Right ventricle myocardium superior (tissue), 1 donor: ENCODE results near the gene FAM9C. TPM values are rescaled to one million over a fixed set of nuclear protein-coding genes. Genes with fewer than 3 reads are reported as not detected.

Experiments
- ATAC-seq: fragments of 200-7000 bp; cut with Tn5 transposase; one replicate; pipeline ENCODE4 v1.9.1; 2020; ENCODE audit warnings: mild to moderate bottlenecking; ENCODE audit not compliant: poor library complexity
- DNase-seq: peaks from one replicate; pipeline ENCODE4 v3.0.0-alpha.2; 2020
- intact Hi-C: fragments of 100-400 bp; cut with DNase I; formaldehyde crosslinking; loops from one replicate; pipeline ENCODE4 v1.11.2; 2022
- total RNA-seq: library from RNA; stranded (reverse); fragmentation: NEBNext Ultra II Directional; extraction: Animal tissue kit (Norgen Biotek cat#: 25700); gene quantifications from one replicate; pipeline ENCODE4 v1.2.1, GENCODE V29; 2021
- donor health status: DM: no; HTN: yes; CAD: no; lungs with severe emphysema.

The FAM9C gene
- total RNA-seq, 1 donor from 2014 or later: 0.35 TPM

GRCh38 chrX:13014111-13015096 lies 30.0 kb downstream of the FAM9C start:
- intact Hi-C loops: no loop called here
- ATAC-seq (no peak), DNase-seq (no peak)

- DNase-seq: no peak
- peak; percentile 76 for ATAC-seq
- intact Hi-C loops: no loop called here
Observed at GRCh38 chrX:13013363-13014110, 30.9 kb downstream of the FAM9C start.

GRCh38 chrX:13010546-13010945 lies 33.9 kb downstream of the FAM9C start:
- no peak for DNase-seq
- intact Hi-C loops: no loop called here

GRCh38 chrX:13009844-13010243 lies 34.6 kb downstream of the FAM9C start:
- ATAC-seq: no peak
- intact Hi-C loops: no loop called here
- DNase-seq: no peak

More at GRCh38 chrX:13010546-13010945, 33.9 kb downstream of the FAM9C start:
- no peak for ATAC-seq

GRCh38 chrX:13009273-13009672 lies 35.1 kb downstream of the FAM9C start:
- ATAC-seq: no peak
- DNase-seq: no peak
- intact Hi-C loops: no loop called here

DNA sequence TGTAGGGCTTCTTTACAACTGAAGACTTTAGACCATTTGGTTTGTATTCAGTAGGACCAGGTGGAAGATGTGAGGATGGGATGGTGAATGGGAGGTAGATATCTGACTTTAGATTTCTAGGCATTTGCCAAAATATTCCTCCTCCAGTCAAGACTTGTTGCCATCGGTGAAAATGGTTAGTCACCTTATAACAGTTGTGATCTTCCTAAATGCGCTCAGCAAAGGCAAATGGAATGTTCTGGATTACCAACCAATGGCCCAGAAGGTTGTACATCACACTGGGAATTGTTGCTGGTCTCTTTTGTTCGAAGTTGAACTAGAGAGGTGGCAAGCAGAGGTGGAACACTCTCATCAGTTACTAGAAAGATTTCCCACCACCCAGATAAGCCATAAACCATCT lies 35.6 kb downstream of the FAM9C start:
- DNase-seq: no peak
- ATAC-seq: no peak
- intact Hi-C loops: no loop called here

DNA sequence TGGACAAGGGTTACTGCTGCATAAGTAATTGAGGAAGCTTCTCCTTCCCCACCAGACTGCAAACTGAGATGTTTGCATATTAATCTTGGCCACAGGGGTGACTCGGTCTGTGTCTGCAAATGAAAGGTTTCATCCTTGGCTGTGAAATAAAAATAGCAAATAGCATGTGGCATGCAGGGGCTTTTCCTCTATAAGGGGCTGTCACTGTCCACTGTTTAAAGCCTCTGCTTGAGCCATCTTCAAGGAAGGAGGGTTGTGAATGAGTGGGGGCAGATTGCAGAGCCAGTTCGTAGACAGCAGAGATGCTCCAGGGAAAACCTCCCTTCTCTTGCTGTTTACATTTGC lies 36.3 kb downstream of the FAM9C start:
- intact Hi-C loops: no loop called here
- DNase-seq (no peak), ATAC-seq (no peak)

DNA sequence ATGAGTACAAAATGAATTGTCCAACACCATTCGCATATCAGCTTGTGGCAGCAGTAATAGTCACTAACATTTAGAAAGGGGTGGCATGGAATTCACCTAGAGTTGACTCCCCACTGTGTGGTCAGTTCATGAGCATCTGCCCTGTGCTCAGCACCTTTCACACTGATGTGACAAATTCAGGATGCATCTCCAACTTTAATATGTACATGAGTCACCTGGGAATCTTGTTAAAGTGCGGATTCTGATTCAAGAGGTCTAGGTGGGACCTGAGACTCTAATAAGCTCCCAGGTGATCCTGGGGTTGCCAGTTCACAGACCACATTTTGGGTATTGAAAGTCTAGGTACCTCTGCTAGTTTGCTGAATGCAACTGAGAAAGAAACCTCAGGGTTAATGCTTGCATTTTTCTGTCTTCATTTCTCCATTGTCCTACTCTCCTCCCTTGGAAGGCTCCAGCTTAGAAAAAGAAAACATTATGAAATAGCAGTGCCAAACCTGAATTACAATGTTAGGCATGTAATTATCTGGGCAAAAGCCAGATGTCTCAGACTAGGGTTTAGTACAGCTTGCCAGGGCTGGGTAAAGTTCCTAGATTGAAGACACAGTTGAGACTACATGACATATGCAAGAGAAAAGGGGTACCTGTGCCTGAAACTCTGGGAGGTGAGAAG lies 36.8 kb downstream of the FAM9C start:
- intact Hi-C loops: no loop called here
- DNase-seq (no peak), ATAC-seq (peak; percentile 49)

GRCh38 chrX:13005661-13006473 lies 38.6 kb downstream of the FAM9C start:
- intact Hi-C loops: no loop called here
- DNase-seq (no peak), ATAC-seq (no peak)

- intact Hi-C loops: no loop called here
- ATAC-seq: no peak
- DNase-seq: no peak
Observed at GRCh38 chrX:13001961-13002671, 42.3 kb downstream of the FAM9C start.

GRCh38 chrX:13001097-13001496 lies 43.3 kb downstream of the FAM9C start:
- DNase-seq (no peak), ATAC-seq (no peak)

GRCh38 chrX:13000301-13000811 lies 44.1 kb downstream of the FAM9C start:
- intact Hi-C loops: no loop called here
- ATAC-seq: no peak
- DNase-seq: no peak

More at GRCh38 chrX:13001097-13001496, 43.3 kb downstream of the FAM9C start:
- intact Hi-C loops: no loop called here

DNA sequence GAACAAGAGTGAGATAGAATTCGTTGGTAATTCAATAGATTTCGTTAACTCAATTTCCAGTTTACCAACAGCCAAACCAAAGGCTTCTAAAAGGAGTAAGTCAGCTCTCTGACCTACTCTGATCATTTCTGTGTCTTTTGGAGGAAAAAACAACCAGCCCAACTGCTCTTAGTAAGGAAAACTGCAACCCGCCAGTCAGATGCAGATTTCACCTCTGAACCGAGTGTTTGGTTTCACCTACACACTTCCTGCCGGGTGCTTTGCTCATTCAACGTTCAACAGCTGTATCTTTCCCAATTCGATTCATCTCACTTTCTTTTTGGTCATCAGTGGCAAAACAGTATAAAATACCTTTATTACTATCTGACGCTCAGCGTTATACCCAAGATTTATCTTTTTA lies 45.0 kb downstream of the FAM9C start:
- ATAC-seq (no peak), DNase-seq (no peak)
- intact Hi-C loops: no loop called here

DNA sequence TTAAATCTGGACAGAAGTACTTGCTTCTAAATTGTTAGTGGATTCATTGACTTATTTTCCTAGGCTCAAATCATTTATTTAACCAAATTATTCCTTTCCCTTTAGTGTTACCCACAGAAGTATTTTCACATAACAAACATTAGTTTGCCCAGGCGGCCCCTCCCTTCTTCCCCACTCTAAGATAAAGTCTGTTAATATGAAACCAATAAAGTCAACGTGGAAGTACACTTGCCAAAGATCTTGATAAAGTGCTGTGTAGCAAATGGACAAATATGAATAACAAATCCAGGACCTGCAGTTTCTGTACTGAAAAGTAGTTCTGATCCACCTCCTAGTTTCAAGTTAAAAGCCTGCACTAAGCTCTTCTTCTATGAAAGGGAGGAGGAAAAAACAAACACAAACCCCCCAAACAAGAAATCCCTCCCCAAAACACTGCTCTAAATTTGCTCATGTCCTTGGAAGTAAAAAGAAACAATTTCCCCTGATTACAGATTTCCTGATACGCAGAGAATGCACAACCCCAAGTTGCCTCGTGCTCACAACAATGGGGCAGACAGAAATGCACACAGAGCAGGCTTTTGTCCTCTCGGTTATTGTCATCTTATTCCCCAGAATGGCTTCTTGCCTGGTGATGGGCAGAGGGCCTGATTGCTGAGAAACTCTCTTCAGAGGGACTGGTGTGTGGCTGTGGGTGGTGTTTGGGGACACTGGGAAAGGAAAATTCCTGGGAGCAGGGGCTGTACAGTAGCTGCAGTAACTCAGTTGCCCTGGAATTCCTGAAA lies 46.3 kb downstream of the FAM9C start:
- DNase-seq (no peak), ATAC-seq (no peak)
- intact Hi-C loops: no loop called here

DNA sequence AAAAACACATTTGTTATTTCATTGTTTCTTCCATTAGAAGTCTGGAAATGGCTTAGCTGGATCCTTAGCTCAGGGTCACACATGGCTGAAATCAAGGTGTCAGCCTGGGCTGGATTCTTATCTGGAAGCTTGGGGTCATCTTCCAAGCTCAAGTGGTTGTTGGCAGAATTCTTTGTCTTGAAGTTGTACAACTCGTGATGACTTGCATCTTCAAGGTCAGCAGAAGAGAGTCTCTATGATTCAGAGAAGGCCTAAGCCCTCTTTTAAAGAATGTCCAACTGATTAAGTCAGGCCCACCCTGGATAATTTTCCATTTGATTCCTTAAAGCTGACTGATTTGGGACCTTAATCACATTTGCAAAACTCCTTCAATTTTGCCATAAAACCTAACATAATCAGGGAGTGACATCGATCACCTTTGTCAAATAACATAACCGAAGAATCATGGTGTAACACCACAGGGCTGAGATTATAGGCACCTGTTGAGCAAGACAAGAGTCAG lies 47.4 kb downstream of the FAM9C start:
- ATAC-seq: no peak
- intact Hi-C loops: no loop called here
- no peak for DNase-seq

DNA sequence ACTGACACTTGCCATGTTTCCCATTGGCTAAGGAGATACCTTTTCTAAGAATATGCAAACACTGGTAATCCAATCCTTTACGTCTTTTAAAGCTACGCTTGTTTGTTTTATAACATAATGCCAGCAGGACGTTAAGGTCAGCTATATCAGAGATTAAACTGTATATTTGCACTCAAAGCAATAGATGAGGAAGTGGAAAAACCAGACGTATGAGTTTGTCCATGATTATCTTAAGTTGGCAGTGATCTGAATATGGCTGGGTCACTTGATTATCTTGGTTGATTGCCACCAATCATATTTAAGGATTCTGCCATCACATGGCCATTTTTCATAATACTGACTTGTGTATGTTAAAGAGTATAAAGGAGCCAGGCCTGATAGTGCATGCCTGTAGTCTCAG lies 50.1 kb downstream of the FAM9C start:
- no peak for DNase-seq
- intact Hi-C loops: no loop called here
- no peak for ATAC-seq

DNA sequence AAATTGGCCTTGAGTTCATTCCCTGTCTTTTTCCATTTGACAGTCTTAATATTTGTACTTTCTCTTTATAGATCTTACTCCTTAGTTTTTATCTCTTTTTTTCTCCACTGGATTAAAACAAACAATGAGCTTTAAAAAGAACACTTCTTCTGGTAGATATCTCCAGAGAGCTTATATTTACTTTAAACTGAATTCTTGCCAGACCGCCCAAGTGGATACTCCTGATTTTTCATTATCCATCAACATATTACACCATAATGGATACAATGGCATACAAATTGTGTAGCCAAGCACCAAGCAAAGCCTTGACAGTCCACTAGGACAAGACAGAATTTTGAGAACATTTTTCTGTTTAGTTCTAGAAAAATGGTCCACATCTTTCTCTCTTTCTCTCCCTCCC lies 50.6 kb downstream of the FAM9C start:
- DNase-seq: no peak
- ATAC-seq: no peak
- intact Hi-C loops: no loop called here
